CD8-positive, alpha-beta memory T cell (primary cell): ENCODE measurements around the gene KRTAP1-5. TPM values are rescaled to one million over a fixed set of nuclear protein-coding genes. Genes with fewer than 3 reads are reported as not detected.

Experiments used
- CTCF ChIA-PET: fragments of 350-600 bp; sonication (Branson Sonifier 250); formaldehyde crosslinking; loops from one replicate; lab custom pipeline; 2021; ENCODE audit warnings: antibody characterized with exemption; lab: Charles Lee
- POLR2A ChIA-PET: fragments of 350-600 bp; sonication (Branson Sonifier 250); formaldehyde crosslinking; loops from one replicate; lab custom pipeline; 2021; ENCODE audit warnings: antibody characterized with exemption; lab: Charles Lee
- DNase-seq, 5 donors: peaks; one replicate each; pipeline versions ENCODE4 v3.0.0 to v3.0.0-alpha.2; 2020 to 2022; ENCODE audit warnings: mixed read lengths in 1 of 5
- H3K27ac ChIP-seq: one replicate; pipeline ENCODE4 v1.7.0; 2013; ENCODE audit warnings: low read depth, mild to moderate bottlenecking, low read length, moderate library complexity
- H3K27me3 ChIP-seq: 2 replicates; pipeline ENCODE4 v1.7.0; 2013; ENCODE audit warnings: low read length, mild to moderate bottlenecking; ENCODE audit not compliant: insufficient read depth, poor library complexity, severe bottlenecking
- H3K36me3 ChIP-seq: 2 replicates; pipeline ENCODE4 v1.7.0; 2013; ENCODE audit warnings: mild to moderate bottlenecking, low read length, moderate library complexity; ENCODE audit not compliant: insufficient read depth
- H3K4me1 ChIP-seq: 2 replicates; pipeline ENCODE4 v1.7.0; 2013; ENCODE audit warnings: mild to moderate bottlenecking, low read length, moderate library complexity; ENCODE audit not compliant: insufficient read depth
- H3K4me3 ChIP-seq: 2 replicates; pipeline ENCODE4 v1.7.0; 2013; ENCODE audit warnings: mild to moderate bottlenecking, low read length
- H3K9me3 ChIP-seq: 2 replicates; pipeline ENCODE4 v1.7.0; 2013; ENCODE audit warnings: mild to moderate bottlenecking, low read length
- H3K27ac Mint-ChIP-seq, 8 donors: one replicate each; pipeline ENCODE4 v1.8.0; 2020 to 2021; ENCODE audit warnings: mixed read lengths in 8 of 8, mild to moderate bottlenecking in 6 of 8, inconsistent platforms in 3 of 8, moderate library complexity in 3 of 8
- H3K27me3 Mint-ChIP-seq, 2 donors: one replicate each; pipeline ENCODE4 v1.8.0; 2020 to 2021; ENCODE audit warnings: mixed read lengths in 2 of 2, mild to moderate bottlenecking in 1 of 2, moderate library complexity in 1 of 2
- H3K36me3 Mint-ChIP-seq, 3 donors: one replicate each; pipeline ENCODE4 v1.8.0; 2020 to 2021; ENCODE audit warnings: mixed read lengths in 3 of 3, inconsistent platforms in 1 of 3, mild to moderate bottlenecking in 1 of 3
- H3K4me1 Mint-ChIP-seq, 3 donors: one replicate each; pipeline ENCODE4 v1.8.0; 2020 to 2021; ENCODE audit warnings: mixed read lengths in 3 of 3, inconsistent platforms in 1 of 3, mild to moderate bottlenecking in 1 of 3
- H3K4me3 Mint-ChIP-seq, 7 donors: one replicate each; pipeline ENCODE4 v1.8.0; 2020 to 2021; ENCODE audit warnings: mixed read lengths in 7 of 7, mild to moderate bottlenecking in 6 of 7, moderate library complexity in 4 of 7, inconsistent platforms in 2 of 7
- H3K9me3 Mint-ChIP-seq, 5 donors: one replicate each; pipeline ENCODE4 v1.8.0; 2020 to 2022; ENCODE audit warnings: mixed read lengths in 5 of 5, mild to moderate bottlenecking in 3 of 5, moderate library complexity in 2 of 5, inconsistent platforms in 1 of 5
- polyA plus RNA-seq: library from polyadenylated mRNA; unstranded; fragments of 300-500 nt; fragmentation: Illumina TruSeq; gene quantifications from one replicate; pipeline ENCODE4 v1.2.3, GENCODE V29; 2021
- total RNA-seq, 2 experiments: library from RNA; stranded (reverse); gene quantifications; one replicate each; pipeline ENCODE4 v1.2.3, GENCODE V29; 2021

The KRTAP1-5 gene, protein sequence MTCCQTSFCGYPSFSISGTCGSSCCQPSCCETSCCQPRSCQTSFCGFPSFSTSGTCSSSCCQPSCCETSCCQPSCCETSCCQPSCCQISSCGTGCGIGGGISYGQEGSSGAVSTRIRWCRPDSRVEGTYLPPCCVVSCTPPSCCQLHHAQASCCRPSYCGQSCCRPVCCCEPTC
- total RNA-seq (not detected), polyA plus RNA-seq (not detected)

GRCh38 chr17:41026715-41027471, at the start of gene KRTAP1-5:
Gene KRTAP1-5 (minus strand): TSS chr17:41027208. CDS start chr17:41027155, 53 bp downstream.
- H3K27me3 Mint-ChIP-seq, result peaks cover 12 to 78% of the 10 kb centered on the region in 2 donors
- H3K4me1 ChIP-seq, result no peaks in the 10 kb centered on the region
- CTCF ChIA-PET, result no interaction called here
- H3K9me3 Mint-ChIP-seq, result no peaks in the 10 kb centered on the region
- H3K27ac Mint-ChIP-seq, result no peak within 1 kb of the TSS
- DNase-seq, result no peak
- H3K27me3 ChIP-seq, result no peaks in the 10 kb centered on the region
- no peak within 1 kb of the TSS for H3K27ac ChIP-seq
- no peak within 1 kb of the TSS for H3K4me3 Mint-ChIP-seq
- POLR2A ChIA-PET, result no interaction called here
- H3K4me1 Mint-ChIP-seq, result no peaks in the 10 kb centered on the region
- peaks cover 0 to 4% (median 0%) of the 10 kb centered on the region in 3 donors for H3K36me3 Mint-ChIP-seq
- no peaks in the 10 kb centered on the region for H3K9me3 ChIP-seq
- no peaks in the 10 kb centered on the region for H3K36me3 ChIP-seq
- no peak within 1 kb of the TSS for H3K4me3 ChIP-seq

DNA sequence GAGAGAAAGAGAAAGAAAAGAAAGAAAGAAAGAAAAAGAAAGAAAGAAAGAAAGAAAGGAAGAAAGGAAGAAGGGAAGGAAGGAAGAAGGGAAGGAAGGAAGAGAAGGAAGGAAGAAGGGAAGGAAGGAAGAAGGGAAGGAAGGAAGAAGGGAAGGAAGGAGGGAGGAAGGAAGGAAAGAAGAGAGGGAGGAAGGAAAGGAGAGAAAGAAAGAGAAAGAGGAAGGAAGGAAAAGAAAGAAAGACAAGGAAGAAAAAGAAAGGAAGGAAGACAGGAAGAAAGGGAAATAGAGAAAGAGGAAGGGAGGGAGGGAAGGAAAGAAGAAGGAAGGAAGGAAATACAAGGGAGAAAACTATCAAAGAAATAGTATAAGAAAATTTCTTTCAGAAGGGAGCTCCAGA, 49.8 kb upstream of the KRTAP1-5 start:
- Histone ChIP-seq H3K27me3 (peaks cover 7% of the 10 kb centered on the region), H3K4me3 (no peak overlapping the region), H3K27ac (no peak overlapping the region), H3K4me1 (no peaks in the 10 kb centered on the region), H3K9me3 (no peaks in the 10 kb centered on the region), H3K36me3 (no peaks in the 10 kb centered on the region)
- H3K27ac Mint-ChIP-seq, result no peak overlapping the region
- POLR2A ChIA-PET, result no interaction called here
- no peak for DNase-seq
- no peaks in the 10 kb centered on the region for H3K9me3 Mint-ChIP-seq
- no peaks in the 10 kb centered on the region for H3K4me1 Mint-ChIP-seq
- H3K4me3 Mint-ChIP-seq, result no peak overlapping the region
- peaks cover 22 to 49% of the 10 kb centered on the region in 2 donors for H3K27me3 Mint-ChIP-seq
- no peaks in the 10 kb centered on the region for H3K36me3 Mint-ChIP-seq
- CTCF ChIA-PET, result no interaction called here

DNA sequence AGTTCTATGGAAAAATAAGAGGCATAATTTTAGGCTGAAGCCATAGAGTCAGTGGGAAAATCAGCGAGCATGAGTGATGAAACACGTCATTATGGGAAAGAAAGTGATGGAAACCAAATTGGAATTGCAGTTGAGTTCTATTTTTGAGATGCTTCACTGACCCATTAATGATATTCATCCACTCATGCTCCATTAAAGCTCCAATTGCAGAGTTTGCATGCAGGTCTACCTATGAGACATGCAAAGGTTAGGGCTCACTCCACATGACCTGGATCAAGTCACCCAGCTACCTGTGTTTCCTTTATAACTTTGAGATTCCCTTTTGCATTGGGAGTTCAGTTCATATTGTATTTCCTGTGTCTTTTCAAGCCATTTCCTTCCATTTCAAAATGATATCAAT, 46.7 kb upstream of the KRTAP1-5 start:
- POLR2A ChIA-PET, result no interaction called here
- Histone ChIP-seq H3K27ac (no peak overlapping the region), H3K4me3 (no peak overlapping the region), H3K27me3 (peaks cover 7% of the 10 kb centered on the region), H3K36me3 (no peaks in the 10 kb centered on the region), H3K9me3 (no peaks in the 10 kb centered on the region), H3K4me1 (no peaks in the 10 kb centered on the region)
- Mint-ChIP-seq H3K27ac (no peak overlapping the region), H3K36me3 (no peaks in the 10 kb centered on the region), H3K27me3 (peaks cover 20 to 33% of the 10 kb centered on the region in 2 donors), H3K4me3 (no peak overlapping the region), H3K9me3 (no peaks in the 10 kb centered on the region), H3K4me1 (peaks cover 0 to 2% (median 0%) of the 10 kb centered on the region in 3 donors)
- DNase-seq, result no peak
- CTCF ChIA-PET, result no interaction called here

- H3K4me3 Mint-ChIP-seq, result no peak overlapping the region
- H3K27me3 Mint-ChIP-seq, result peaks cover 17 to 20% of the 10 kb centered on the region in 2 donors
- Histone ChIP-seq H3K9me3 (no peaks in the 10 kb centered on the region), H3K36me3 (no peaks in the 10 kb centered on the region), H3K4me3 (no peak overlapping the region), H3K4me1 (no peaks in the 10 kb centered on the region), H3K27ac (no peak overlapping the region), H3K27me3 (peaks cover 2% of the 10 kb centered on the region)
- no peak for DNase-seq
- CTCF ChIA-PET, result interaction anchor here (1.5 kb wide), 1 partner anchor 577 kb away, joined by 4 read pairs; no protein-coding TSS in a partner anchor
- peaks cover 0 to 2% (median 0%) of the 10 kb centered on the region in 3 donors for H3K4me1 Mint-ChIP-seq
- H3K36me3 Mint-ChIP-seq, result no peaks in the 10 kb centered on the region
- no peak overlapping the region for H3K27ac Mint-ChIP-seq
- no peaks in the 10 kb centered on the region for H3K9me3 Mint-ChIP-seq
- POLR2A ChIA-PET, result no interaction called here
Measured at GRCh38 chr17:41071606-41072360, 44.8 kb upstream of the KRTAP1-5 start.

GRCh38 chr17:41069031-41069430, 42.0 kb upstream of the KRTAP1-5 start:
- Mint-ChIP-seq H3K4me3 (no peak overlapping the region), H3K9me3 (no peaks in the 10 kb centered on the region), H3K27me3 (peaks cover 8% of the 10 kb centered on the region in 2 donors), H3K4me1 (peaks cover 0 to 2% (median 0%) of the 10 kb centered on the region in 3 donors), H3K36me3 (no peaks in the 10 kb centered on the region), H3K27ac (no peak overlapping the region)
- ChIA-PET POLR2A (no interaction called here), CTCF (no interaction called here)
- Histone ChIP-seq H3K27ac (no peak overlapping the region), H3K4me1 (no peaks in the 10 kb centered on the region), H3K27me3 (no peaks in the 10 kb centered on the region), H3K9me3 (no peaks in the 10 kb centered on the region), H3K36me3 (no peaks in the 10 kb centered on the region), H3K4me3 (no peak overlapping the region)
- no peak for DNase-seq

DNA sequence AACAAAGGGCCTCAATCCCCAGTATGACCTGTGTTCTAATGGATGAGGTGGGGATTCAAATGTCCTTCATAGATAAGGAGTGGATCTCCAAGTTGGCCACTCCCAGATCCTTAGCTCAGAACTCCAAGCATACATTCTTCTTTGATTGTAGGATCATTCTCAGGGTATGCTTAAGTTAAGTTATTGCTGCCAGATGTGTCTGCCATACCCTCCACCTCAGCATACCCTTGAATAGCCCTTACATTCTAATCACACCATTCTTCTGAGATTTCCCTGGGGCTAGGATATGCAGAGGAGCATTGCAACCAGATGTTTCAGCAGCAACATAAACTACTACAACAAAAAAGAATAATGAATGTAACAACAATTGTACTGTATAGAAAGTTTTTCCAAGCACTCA, 40.3 kb upstream of the KRTAP1-5 start:
- no peaks in the 10 kb centered on the region for H3K9me3 Mint-ChIP-seq
- Histone ChIP-seq H3K27ac (no peak overlapping the region), H3K9me3 (no peaks in the 10 kb centered on the region), H3K4me3 (no peak overlapping the region), H3K36me3 (no peaks in the 10 kb centered on the region), H3K27me3 (no peaks in the 10 kb centered on the region), H3K4me1 (no peaks in the 10 kb centered on the region)
- no peak overlapping the region for H3K27ac Mint-ChIP-seq
- H3K36me3 Mint-ChIP-seq, result no peaks in the 10 kb centered on the region
- H3K27me3 Mint-ChIP-seq, result peaks cover 5 to 13% of the 10 kb centered on the region in 2 donors
- peaks cover 0 to 2% (median 0%) of the 10 kb centered on the region in 3 donors for H3K4me1 Mint-ChIP-seq
- POLR2A ChIA-PET, result no interaction called here
- H3K4me3 Mint-ChIP-seq, result no peak overlapping the region
- CTCF ChIA-PET, result no interaction called here
- no peak for DNase-seq

- DNase-seq, result no peak
- ChIA-PET CTCF (no interaction called here), POLR2A (no interaction called here)
- no peak within 1 kb of the TSS for H3K4me3 ChIP-seq
- H3K36me3 ChIP-seq, result no peaks in the 10 kb centered on the region
- Mint-ChIP-seq H3K4me3 (no peak within 1 kb of the TSS), H3K27me3 (peaks cover 13 to 20% of the 10 kb centered on the region in 2 donors), H3K4me1 (peaks cover 0 to 2% (median 0%) of the 10 kb centered on the region in 3 donors), H3K27ac (no peak within 1 kb of the TSS), H3K36me3 (no peaks in the 10 kb centered on the region), H3K9me3 (no peaks in the 10 kb centered on the region)
- no peak within 1 kb of the TSS for H3K27ac ChIP-seq
- no peaks in the 10 kb centered on the region for H3K4me1 ChIP-seq
- no peaks in the 10 kb centered on the region for H3K9me3 ChIP-seq
- no peaks in the 10 kb centered on the region for H3K27me3 ChIP-seq
Measured at GRCh38 chr17:41065829-41066624, 39.0 kb upstream of the KRTAP1-5 start, which contains the start of gene KRTAP2-4. Gene KRTAP2-4 (minus strand): TSS chr17:41065879. CDS start chr17:41065845, 34 bp downstream.
